Raji (cell line): ENCODE results near the gene OTX1.

Source experiments
- POLR2A ChIP-seq: IDR thresholded peaks from 2 replicates; pipeline ENCODE4 v1.6.1; 2011; ENCODE audit warnings: low read depth, low read length, control low read depth; ENCODE audit not compliant: insufficient read depth

The OTX1 gene

DNA sequence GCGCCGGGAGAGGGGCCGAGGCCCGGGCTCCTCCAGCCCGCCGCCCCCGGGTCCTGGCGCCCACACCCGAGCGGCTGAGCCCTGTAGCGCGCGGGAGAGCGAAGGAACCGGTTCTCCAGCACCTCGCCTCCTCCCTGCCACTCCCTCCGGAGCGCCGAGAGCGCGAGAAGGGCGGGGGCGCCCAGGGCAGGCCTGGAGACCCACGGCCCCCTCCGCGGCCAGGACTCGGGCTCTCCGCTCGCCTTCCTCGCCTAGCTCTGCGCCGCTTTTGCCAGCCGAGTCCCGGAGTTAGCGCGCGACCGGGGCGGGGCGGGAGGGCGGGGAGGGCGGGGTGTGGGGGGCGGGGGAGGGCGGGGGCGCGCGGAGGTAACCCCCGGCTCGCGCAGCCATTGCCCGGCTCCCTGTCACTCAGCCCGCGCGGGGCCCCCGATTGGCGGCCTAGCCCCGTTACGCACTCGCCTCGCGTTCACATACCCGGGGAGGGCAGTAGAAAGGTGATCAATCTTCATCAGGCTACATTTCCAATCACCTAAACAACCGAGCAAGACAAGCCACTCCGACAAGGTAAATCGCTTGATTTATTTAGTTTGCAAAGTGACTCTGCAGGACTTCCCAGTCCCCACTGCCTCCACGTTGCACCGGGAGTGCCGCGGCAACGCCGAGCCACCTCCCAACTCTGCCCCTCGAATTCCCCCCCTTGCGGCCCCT is at the start of gene OTX1:
Gene OTX1 (plus strand): TSS at position 497 of the 708 bp plus-strand sequence. CDS start 2,161 bp downstream, outside the sequence.
- TF ChIP-seq POLR2A = peak; percentile 69

GRCh38 chr2:63001576-63001975 is 49.1 kb upstream of the OTX1 start:
- no peak for TF ChIP-seq POLR2A

- TF ChIP-seq POLR2A = no peak
Observed at GRCh38 chr2:63003351-63003750, 47.3 kb upstream of the OTX1 start.

GRCh38 chr2:63007813-63008458 is 42.7 kb upstream of the OTX1 start:
- no peak for TF ChIP-seq POLR2A

DNA sequence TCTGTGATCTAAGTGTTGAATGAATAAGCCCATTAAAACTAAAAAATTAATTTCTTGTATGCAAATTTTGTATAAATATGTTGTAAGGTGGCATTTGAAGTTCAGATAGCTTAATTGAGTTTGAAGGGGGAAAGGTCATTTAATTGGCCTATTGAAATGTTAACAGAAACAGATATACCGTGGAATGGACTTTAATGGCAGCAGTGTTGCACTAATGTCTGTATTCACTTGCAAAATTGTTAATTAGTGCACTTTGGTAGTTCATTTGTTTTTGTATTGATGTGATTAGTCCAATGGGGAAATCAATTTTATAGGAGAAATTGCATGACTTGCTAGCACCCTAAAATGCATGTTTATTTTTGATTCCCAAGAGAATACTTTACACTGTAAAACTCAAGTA is 41.8 kb upstream of the OTX1 start:
- no peak for TF ChIP-seq POLR2A

- no peak for TF ChIP-seq POLR2A
Observed at GRCh38 chr2:63009490-63009889, 41.1 kb upstream of the OTX1 start.

GRCh38 chr2:63012541-63012940 is 38.1 kb upstream of the OTX1 start:
- TF ChIP-seq POLR2A = no peak

GRCh38 chr2:63013438-63013837 is 37.2 kb upstream of the OTX1 start:
- no peak for TF ChIP-seq POLR2A

GRCh38 chr2:63015389-63015788 is 35.2 kb upstream of the OTX1 start:
- no peak for TF ChIP-seq POLR2A

DNA sequence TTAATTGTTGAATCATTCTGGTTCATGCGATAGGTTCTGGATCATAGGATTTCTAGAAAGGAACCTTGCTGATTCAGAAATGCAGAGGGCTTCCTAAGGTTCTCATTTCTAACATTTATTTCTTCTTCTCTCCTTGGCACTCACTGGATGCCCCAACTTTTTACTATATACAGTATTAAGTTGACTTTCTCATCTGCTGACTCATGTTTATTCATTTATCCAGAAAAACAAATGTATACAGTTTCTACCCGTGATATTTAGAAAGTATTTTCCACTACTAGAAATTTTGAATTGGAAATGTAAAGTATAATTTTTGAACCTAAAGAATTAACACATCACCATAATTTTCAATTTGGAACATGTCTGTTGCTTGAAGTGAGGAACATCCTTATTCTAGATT is 32.2 kb upstream of the OTX1 start:
- TF ChIP-seq POLR2A = no peak

DNA sequence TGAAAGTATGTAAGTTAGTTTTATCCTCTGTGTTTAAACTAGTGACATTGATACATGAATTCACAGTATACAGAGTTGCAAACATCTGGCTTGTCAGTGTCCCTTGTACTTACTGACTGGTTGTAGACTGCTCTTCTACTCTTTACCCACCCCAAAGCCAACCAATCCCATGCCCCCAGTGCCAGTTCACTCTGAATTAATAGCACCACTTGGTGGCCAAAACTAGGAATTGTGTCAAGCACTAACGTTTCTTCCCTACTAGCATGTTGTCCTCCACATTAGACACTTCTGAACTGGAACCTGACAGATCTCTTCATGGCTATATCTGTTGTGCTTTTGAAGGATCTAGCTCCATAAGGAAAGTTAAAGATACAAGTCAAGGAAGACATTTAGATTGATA is 27.2 kb upstream of the OTX1 start:
- no peak for TF ChIP-seq POLR2A

DNA sequence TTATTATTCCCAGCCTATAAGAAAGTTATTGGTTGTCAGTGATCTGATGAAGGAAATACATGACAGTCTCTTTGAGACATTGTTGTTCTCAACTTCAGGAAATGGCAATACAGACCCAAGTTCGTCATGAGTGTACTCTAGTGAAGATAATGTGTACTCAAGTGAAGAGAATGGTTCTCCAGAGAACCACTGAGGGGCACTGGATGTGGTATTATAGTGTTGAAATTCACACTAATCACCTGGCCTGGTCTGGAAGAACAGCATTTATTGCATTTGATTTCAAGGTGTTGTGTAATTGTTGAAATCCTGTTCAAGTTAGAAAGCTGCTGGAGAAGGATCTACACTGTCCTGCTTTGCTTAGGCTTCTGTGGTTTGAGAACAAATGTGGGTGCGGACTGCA is 23.4 kb upstream of the OTX1 start:
- TF ChIP-seq POLR2A = no peak

- no peak for TF ChIP-seq POLR2A
Observed at GRCh38 chr2:63029058-63029457, 21.6 kb upstream of the OTX1 start.

- no peak for TF ChIP-seq POLR2A
Observed at GRCh38 chr2:63034526-63034925, 16.1 kb upstream of the OTX1 start.

- no peak for TF ChIP-seq POLR2A
Observed at GRCh38 chr2:63035169-63035568, 15.5 kb upstream of the OTX1 start.

GRCh38 chr2:63035660-63036059 is 15.0 kb upstream of the OTX1 start:
- TF ChIP-seq POLR2A = no peak

GRCh38 chr2:63038034-63038433 is 12.6 kb upstream of the OTX1 start:
- no peak for TF ChIP-seq POLR2A
